NK-92 (cell line): ENCODE measurements around the gene NOSTRIN.

Source experiments
- DNase-seq: peaks from one replicate; lab custom pipeline; 2025; ENCODE audit not compliant: unreplicated experiment; lab: John Stamatoyannopoulos, UW

The NOSTRIN gene

DNA sequence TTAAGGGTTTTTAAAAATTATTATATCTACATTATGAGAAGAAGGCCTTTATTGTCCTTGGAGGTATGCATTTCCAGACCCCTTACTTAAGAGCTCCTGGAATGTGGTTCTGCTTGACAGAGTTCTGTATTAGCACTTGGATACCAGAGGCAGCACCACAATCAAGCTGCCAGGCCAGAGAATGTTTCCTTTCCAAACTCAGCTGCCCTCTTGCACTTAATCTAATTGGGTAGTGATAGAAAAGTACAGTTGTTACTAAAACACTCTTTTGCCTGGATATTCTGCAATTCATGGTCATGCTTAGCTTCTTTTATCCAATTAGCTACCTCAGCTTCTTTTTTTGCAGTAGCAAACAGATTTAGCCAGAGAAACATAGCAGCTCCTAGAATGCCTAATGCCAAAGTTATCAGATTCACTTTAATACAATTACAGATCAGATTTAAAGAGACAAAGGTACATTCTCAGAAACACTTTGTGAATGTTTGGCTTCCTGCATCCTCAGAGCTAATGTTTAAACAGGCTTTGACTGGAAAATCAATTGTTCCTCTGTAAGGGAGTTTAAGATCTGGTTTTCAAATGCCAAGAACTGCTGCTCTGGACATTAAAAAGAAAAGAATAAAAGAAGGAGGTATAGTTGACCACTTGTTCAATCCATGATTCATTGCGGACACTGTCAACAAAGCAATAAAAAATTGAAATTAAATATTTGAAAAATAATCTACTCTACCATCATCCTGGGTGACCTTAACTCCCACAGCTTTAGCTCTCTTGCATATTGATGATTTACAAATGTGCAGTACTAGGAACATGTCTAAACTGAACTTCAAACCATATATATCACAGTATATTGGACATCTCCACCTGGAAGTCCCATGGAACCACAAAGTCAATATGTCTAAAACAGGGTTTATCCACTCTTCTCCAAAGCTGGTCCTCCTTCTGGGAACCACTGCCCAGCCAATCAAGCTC is 12.8 kb downstream of the NOSTRIN start:
- no peak for DNase-seq

DNA sequence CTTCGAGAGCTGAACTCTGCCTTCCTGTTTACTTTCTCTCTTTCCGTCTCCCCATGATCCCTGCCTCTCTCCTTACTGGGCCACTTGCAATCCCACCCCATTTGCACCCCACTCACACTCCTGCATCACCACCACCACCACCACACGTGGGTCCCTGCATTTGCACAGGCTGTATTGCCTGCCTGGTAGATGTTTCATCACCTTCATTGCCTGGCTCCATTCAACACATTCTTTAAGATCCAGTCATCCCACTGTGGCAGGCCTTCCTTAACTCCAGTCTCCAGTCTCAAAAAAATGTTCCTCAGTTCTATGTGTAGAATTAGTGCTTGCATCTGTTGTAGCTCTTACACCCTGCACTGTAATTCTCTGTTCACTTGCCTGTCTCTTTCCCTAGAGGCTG is 13.9 kb downstream of the NOSTRIN start:
- DNase-seq = no peak

DNA sequence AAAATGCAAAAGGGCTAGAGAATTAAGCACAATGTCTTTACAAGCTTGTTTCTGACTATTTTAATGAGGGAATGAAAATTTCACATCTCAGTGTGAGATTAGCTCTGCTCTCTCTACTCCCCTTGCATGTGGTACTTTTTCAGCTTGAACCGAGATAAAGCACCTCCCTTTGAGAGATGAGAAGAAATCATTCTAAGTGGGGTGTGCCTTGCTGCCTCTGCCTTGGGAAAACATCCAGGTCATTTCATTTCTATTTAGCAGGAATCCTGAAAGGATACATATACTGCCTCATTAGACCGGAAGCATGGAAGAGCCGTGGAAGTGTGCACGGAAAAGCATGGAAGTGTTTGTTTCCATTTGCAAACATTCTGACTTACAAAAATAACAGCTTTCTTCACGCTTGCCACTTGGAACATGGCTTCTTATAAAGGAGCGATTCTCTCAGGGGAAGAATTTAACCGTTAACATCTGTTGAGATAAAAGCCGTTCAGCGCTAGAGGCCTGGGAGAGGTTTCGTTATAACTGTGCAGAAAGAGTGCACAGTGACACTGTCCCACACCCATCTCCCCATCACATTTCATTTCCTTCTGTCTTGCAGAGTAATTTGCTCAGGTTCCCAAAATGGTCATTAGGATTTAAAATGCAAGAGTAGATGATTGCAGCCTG is 16.7 kb downstream of the NOSTRIN start:
- DNase-seq = no peak

DNA sequence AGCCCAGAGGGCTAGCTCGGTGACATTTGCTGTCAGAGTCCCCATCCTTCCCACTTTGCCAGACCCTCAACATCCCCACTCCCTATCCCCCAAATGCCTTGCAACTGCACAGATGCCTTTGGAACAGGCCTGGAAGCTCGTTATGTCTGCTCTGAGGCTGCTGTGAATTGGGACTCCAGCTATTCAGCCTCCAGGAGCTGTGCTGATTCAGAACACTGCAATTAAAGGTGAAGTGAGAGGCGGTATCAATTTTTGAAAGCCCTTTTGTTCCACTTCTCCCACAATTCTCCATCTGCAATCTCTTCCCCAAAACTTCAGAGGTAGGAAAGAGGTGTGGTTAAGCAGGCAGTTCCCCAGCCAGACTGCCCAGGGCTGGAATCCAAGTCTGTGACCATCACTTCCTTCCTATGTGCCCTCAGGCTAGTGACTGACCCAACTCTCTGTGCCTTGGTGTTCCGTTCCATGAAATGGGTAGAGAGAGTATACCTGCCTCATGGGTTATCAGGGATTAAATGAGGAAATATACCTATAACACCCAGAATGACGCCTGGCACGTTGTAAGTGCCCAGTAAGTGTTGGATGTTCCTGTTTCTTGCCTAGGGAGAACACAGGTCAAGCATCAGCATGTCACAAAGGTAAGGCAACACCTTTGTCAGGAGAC is 17.5 kb downstream of the NOSTRIN start:
- no peak for DNase-seq

DNA sequence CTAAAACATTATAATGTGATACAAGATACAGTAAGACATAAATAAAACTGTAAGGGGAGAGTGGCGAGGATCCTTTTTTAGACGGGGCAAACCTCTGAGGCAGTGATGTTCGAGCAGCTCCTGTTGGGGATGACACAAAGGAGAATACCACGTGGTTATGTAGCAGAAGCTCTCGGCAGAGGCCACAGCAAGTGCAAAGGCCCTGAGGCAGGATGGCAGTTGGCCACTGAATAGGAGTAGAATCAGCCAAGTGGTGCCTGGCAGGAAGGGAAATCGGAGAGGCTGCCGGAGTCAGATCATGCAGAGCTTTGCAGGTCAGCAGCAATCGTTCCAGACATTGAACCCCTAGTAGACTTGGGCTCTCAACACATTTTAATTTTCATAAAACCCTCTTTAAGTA is 19.1 kb downstream of the NOSTRIN start:
- no peak for DNase-seq

DNA sequence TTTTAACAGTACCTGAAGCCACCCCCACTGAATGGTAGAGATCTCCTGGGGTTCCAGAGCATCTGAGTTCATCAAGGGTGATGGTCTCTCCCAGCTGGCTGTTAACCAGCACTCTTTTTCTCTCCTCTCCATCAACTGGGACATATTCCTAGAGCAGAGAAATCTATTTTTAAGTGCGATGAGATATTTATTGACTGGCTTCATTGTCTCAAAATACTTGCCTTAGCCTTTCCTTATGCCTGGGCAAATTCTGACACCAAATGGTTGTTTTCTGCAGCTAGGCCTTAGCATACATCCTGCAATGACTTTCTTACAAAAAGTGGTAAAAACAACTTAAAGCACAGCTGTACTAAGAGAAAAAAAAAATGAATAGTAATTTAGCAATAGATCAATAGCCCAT is 19.6 kb downstream of the NOSTRIN start:
- no peak for DNase-seq

DNA sequence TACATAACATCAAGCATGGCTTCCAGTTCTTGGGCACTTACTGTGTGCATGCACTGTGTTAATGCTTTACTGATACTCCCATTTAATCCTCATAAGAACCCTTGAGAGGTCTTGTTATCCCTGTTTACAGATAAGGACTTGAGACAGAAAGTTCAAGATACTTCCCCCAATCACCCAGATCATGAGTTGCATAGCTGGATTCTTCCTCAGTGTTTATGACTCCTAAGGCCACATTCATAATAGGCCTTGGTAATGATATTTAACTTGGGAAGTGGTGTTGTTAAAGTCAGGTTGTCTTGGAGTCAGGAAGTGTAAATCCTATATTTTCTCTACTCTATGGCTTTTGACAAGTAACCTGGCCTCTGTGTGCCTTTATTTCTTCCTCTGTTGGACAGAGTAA is 22.7 kb downstream of the NOSTRIN start:
- DNase-seq = no peak

DNA sequence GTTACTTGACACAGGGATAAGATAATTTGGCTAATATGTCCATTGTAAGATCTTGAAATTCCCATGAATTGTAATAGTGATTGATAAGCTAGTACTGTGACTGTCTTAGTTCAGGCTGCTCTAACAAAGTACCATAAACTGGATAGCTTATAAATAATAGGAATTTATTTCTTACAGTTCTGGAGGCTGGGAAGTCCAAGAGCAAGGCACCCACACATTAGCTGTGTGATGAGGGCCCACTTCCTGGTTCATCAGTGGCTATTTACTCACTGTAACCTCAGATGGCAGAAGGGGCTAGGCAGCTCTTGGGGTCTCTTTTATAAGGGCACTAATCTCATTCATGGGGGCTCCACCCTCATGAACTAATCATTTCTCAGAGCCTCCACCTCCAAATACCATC is 28.5 kb downstream of the NOSTRIN start:
- DNase-seq = no peak

DNA sequence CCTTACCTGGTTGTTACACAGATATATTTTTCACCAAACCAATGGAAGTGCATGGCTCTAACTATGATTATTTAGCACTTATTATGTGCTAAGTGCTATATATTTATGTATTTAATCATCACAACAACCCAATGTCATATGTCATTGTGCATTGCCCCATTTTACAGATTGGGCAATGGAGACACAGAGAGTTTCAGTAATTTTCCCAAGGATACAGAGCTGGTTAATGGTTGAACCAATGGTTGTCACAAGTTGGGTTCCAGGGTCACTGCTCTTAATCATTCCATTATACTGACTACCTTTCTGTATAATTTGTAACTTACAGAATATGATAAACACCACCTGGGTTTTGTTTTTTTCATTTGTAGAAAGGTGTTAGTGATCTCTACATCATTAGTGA is 29.2 kb downstream of the NOSTRIN start:
- no peak for DNase-seq

DNA sequence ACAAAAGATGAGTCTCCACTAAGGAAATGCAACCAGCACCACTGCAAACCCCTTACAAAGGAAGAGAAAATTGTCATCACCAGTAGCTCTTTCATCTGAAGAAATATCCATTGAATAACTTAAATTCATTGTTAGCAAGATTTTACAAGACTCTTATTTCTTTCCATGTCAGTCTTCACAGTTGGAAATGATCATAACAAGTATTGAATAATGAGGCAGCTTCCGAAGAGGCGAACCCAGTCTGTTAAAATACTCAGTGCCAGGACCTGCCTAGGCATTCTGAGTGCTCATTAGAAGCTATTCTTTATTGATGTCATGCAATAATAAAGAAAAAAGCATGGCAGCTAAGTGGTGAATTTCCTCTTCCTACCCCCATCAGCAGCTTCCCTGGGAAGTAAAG is 33.5 kb downstream of the NOSTRIN start:
- no peak for DNase-seq

DNA sequence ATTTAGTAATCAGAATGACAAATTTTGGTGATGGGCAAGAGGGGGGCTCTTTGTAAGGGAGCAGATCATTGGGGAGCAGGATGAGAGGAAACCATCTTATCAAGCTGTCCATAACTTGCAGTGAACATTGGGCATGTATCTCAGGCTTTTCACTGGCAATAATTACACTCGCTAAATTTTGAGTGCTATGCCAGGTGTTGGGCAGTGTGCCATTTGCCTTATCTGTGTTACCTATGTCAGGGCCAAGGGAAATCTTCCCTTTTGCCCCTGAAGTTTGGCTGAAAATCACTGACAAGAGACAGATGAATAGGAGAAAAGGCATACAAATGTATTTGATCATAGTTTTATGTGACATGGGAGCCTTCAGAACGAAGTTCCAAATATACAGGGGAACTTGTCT is 39.0 kb downstream of the NOSTRIN start:
- no peak for DNase-seq

DNA sequence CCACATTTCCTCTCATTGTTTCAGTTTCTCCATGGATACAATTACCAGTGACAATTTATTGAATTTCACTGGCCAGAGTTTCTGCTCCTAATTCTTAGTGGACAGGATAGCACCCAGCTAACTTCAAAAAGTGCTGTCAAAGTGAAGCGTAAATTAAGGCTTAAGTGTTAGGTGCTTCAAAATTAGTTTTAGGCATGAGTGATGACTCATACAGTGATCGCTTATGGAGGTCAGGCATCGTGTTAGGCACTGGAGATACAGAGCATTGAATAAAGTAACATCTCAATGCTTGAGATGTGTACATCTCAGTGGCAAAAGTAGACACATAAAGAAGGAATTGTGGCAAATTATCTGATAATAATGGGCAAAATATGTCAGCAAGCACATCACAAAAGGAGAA is 40.8 kb downstream of the NOSTRIN start:
- no peak for DNase-seq

DNA sequence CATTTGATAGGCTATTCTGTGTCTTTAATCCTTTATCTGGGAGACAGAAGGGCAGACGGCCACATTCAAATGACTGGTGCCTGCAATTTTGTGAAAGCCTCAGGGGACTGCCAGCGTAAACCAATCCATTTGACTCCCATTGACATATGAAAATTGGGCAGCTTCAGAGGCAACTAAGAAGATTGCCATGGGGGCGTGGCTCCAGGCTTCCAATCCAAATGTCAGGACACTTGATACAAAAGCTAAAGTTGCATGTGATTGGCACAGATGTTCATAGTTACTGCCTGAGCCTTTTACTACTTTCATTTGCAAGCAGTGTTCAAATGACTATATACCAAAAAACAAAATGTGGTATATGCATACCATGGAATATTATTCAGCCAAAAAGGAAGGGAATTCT is 45.8 kb downstream of the NOSTRIN start:
- DNase-seq = no peak

DNA sequence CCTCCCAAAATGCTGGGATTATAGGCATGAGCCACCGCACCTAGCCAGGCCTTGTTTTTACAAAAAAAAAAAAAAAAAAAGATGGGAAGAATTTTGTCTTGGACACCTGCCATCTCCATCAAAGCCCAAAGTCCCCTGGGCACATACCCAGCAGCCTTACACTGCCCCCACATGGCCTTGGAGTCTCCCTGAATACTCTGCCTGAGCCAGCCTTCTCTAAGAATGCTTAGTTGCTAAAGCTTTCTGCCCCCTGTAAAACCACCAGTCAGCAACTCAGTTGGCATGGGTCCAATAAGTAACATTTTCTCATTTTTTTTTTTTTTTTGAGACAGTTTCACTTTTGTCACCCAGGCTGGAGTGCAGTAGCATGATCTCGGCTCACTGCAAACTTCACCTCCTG is 47.2 kb downstream of the NOSTRIN start:
- no peak for DNase-seq

DNA sequence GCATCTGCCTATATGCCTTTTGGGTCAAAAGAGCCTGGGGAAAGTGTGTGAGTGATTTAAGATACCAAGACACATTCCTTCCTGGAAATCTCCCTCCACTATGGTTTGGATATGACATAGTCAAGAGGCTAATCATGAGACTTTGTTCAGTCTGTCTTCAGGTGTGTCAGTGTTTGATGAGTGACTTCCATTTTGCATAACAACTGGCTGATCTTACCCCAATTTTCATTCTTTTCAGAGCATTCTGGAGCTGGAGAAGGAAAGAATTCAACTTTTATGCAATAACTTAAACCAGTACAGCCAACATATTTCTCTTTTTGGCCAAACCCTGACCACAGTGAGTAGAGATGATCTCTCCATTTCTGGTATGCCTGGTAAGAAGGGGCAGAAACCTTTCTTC is 48.4 kb downstream of the NOSTRIN start:
- DNase-seq = no peak

DNA sequence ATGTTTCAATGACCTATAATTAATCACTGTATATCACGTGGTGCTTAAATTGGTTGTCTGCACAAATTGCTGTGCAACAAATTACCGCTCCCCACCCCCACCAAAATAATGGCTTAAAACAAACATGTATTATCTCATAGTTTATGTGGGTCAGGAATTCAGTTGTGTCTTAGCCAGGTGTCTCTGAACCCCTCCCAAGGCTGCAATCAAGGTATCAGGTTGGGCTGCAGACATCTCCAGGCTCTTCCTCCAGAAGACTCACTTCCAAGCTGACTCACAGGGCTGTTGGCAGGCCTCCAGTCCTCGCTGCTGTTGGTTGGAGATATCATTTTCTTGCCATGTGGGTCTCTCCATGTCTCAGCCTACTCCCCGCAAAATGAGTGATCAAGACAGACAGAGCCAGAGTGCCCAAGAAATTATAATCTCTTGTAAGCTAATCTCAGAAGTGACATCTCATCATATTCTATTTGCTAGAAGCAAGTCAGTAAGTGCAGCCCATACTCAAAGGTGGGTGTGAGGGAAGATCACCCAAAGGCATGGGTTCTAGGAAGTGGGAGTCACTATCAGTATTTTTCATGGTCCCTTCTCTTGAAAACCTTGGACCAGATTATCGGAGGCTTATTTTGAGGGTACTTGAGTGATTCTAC is 49.4 kb downstream of the NOSTRIN start:
- DNase-seq = no peak

DNA sequence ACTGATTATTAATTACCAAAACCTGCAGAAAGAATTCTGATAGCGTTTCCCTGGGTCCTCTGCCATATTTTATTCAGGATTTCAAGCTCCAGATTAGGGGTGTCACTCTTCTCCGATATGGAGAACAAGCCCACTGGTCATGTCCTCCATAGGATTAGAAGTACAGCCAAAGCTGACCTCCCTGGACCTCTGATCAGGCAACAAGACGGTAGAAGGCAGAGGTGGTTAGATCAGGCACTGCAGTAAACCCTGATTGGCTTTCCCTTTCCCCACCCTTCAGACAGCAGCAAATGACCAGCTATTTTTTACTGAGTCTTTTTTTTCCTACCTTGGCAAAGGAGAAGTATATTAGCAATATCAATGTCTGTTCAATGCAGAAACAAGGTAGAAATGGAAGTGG is 50.0 kb downstream of the NOSTRIN start:
- no peak for DNase-seq

DNA sequence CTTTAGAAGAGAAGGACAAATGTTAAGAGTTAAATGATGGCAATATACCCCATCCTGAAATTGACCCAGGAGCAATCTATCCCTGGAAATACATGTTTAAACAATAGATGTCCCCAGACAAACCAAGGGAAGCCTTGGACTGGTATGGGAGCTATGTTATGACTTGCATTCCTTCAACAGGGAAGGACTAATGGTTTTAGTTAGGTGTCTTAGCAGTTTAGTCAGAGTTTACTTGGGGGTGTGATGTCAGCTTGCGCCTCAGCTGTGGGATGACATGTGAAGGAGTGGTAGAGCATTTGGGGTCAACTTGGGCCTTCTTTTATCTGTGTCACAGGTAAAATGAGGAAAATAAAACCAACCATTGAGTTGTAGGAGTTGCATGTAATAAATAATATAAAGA is 51.0 kb downstream of the NOSTRIN start:
- DNase-seq = no peak

DNA sequence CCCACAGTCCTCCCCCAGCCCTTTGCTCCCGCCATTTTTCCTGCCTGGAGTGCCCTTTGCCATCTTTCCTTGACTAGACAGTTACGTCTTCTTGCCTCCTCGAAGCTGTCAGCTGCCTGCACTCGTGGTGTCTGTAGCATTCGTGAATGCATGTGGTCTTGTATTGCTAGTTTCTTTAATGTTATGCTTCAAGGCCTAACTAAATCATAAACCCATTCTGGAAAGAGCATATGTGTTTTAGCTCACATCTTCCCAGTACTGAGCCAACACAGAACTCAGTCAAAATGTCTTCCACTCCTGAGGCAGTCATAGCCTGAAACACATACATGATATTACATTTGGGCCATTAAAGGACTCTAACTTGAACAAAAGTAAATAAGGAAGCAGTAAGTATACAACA is 52.2 kb downstream of the NOSTRIN start:
- no peak for DNase-seq

DNA sequence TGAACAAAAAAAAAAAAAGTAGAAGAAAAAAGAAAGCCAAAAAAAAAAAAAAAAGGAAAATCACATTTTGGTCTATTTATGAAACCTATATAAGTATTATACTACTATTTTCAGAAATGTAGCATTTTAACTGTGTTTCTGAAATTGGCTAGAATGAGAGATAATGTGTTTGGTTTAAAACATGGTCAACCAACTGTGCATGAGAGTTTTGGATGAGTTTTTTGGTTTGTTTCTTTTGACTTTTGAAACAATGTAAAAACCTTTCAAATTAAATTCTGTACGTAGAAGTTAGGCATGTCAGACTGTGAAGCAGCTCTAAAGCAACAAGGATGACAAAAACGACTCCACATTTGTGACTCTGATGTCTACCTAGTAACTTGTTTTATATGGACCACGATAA is 53.2 kb downstream of the NOSTRIN start:
- DNase-seq = no peak

DNA sequence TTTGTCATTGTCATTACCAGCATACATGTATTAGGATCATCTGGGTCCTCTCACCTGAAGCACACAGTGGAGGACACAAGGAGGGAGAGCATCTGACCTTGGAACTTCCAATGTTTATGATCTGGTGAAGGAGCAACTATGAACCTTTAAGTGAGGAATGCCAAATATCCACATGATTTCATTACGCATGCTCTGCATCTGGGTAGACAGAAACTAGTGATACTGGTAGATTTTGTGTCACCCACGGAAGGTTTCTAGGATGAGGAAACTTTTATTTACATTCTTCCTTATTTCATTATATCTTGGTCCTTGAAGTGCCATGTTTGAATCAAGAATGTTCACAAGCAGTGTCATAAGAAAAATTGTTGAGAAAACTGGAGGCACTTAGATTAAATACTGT is 55.7 kb downstream of the NOSTRIN start:
- DNase-seq = no peak
